K562 (cell line): ENCODE data around the gene LCNL1. TPM values are rescaled to one million over a fixed set of nuclear protein-coding genes. Genes with fewer than 3 reads are reported as not detected.

Experiments used
- CCAR2 ChIP-seq: fragments of 200-400 bp; formaldehyde crosslinking; IDR thresholded peaks from 2 replicates; pipeline ENCODE4 v1.6.1; 2017; ENCODE audit warnings: mild to moderate bottlenecking, low read depth, low read length
- DEAF1 ChIP-seq: fragments of 450-650 bp; formaldehyde crosslinking; IDR thresholded peaks from 2 replicates; pipeline ENCODE4 v1.4.0; 2020; ENCODE audit warnings: mild to moderate bottlenecking, moderate library complexity
- FOXJ2 ChIP-seq: fragments of 200-800 bp; sonication (Bioruptor generic); IDR thresholded peaks from 2 replicates; pipeline ENCODE4 v1.6.1; 2016; ENCODE audit warnings: missing genetic modification characterization, missing compliant biosample characterization
- HMBOX1 ChIP-seq: sonication (generic); IDR thresholded peaks from 2 replicates; pipeline ENCODE4 v1.6.1; 2016
- HMG20A ChIP-seq: fragments of 450-650 bp; formaldehyde crosslinking; conservative IDR thresholded peaks from 2 replicates; pipeline ENCODE4 v1.4.0; 2020; ENCODE audit warnings: mild to moderate bottlenecking, mixed read lengths
- NR2C2 ChIP-seq, 2 experiments: fragments of 200-800 bp in 1 of 2; sonication (Bioruptor generic) in 1 of 2; sonication (generic) in 1 of 2; formaldehyde crosslinking in 1 of 2; IDR thresholded peaks; 2 replicates each; pipeline versions ENCODE4 v1.6.1 to v1.8.0; 2016 to 2022; ENCODE audit warnings: mild to moderate bottlenecking in 1 of 2, missing compliant biosample characterization in 1 of 2, missing genetic modification characterization in 1 of 2, missing genetic modification reagents in 1 of 2
- RAD51 ChIP-seq: fragments of 450-650 bp; IDR thresholded peaks from 2 replicates; pipeline ENCODE4 v1.7.1; 2016; ENCODE audit warnings: low read depth, mild to moderate bottlenecking, borderline replicate concordance
- RBM22 ChIP-seq: fragments of 200-400 bp; formaldehyde crosslinking; IDR thresholded peaks from 2 replicates; pipeline ENCODE4 v1.6.1; 2018; ENCODE audit warnings: low read length, low read depth; ENCODE audit not compliant: poor library complexity, severe bottlenecking
- RCOR1 ChIP-seq, 2 experiments: IDR thresholded peaks; 2 replicates each; pipeline ENCODE4 v1.6.1; 2012; ENCODE audit warnings: low read depth in 2 of 2, low read length in 2 of 2, borderline replicate concordance in 1 of 2, improper control_type of control experiment in 1 of 2
- SAFB2 ChIP-seq: fragments of 200-400 bp; formaldehyde crosslinking; IDR thresholded peaks from 2 replicates; pipeline ENCODE4 v1.6.1; 2018; ENCODE audit warnings: borderline replicate concordance, low read length, low read depth, moderate library complexity; ENCODE audit not compliant: severe bottlenecking
- SMAD4 ChIP-seq: fragments of 250-450 bp; sonication (Bioruptor Pico); conservative IDR thresholded peaks from 2 replicates; pipeline ENCODE4 v1.8.0; 2021; ENCODE audit warnings: inconsistent platforms, mild to moderate bottlenecking, moderate library complexity
- STAT5B ChIP-seq: fragments of 250-450 bp; sonication (Bioruptor Pico); IDR thresholded peaks from 2 replicates; pipeline ENCODE4 v1.8.0; 2021; ENCODE audit warnings: mild to moderate bottlenecking, inconsistent platforms
- TARDBP ChIP-seq: fragments of 450-650 bp; IDR thresholded peaks from 2 replicates; pipeline ENCODE4 v1.6.1; 2016
- TCF7L2 ChIP-seq: fragments of 150-350 bp; IDR thresholded peaks from 2 replicates; pipeline ENCODE4 v1.6.1; 2016; ENCODE audit warnings: low read depth, mild to moderate bottlenecking, low read length, moderate library complexity
- ZBTB12 ChIP-seq: fragments of 250-450 bp; sonication (Bioruptor Pico); IDR thresholded peaks from 2 replicates; pipeline ENCODE4 v1.4.0; 2020
- ZC3H8 ChIP-seq: fragments of 450-650 bp; IDR thresholded peaks from 2 replicates; pipeline ENCODE4 v1.6.1; 2017
- ZNF407 ChIP-seq: fragments of 450-650 bp; IDR thresholded peaks from 2 replicates; pipeline ENCODE4 v1.6.1; 2016; ENCODE audit warnings: low read depth
- polyA plus RNA-seq, 8 experiments: library from polyadenylated mRNA; depleted of rRNA in 4 of 8; stranded (reverse) in 5 of 8; unstranded in 3 of 8; fragments of >200 nt; fragmentation: Nextera tagmentation in 2 of 8; fragmentation: Illumina TruSeq in 1 of 8; extraction: Ambion mirVana in 2 of 8; extraction: Trizol in 1 of 8; gene quantifications; 2 replicates each; pipeline versions ENCODE4 v1.2.1 to v1.2.3, GENCODE V29; 2011 to 2014; ENCODE audit warnings: inconsistent platforms in 1 of 8, missing spikeins in 1 of 8
- total RNA-seq, 7 experiments: library from RNA; depleted of rRNA in 6 of 7; stranded (reverse); fragments of >200 nt in 6 of 7; fragmentation: Illumina TruSeq in 2 of 7; extraction: Trizol in 2 of 7; gene quantifications; 2 replicates each; pipeline versions ENCODE4 v1.2.1 to v1.2.3, GENCODE V29; 2011 to 2021; ENCODE audit warnings: low replicate concordance in 1 of 7

Gene LCNL1
- total and polyA plus RNA-seq, 9 of the 15 experiments (the other 6 are each of a cell fraction or from before 2014, with no cell fraction given), result 0.04 to 0.16 (median 0.04) TPM; not detected in 4

GRCh38 chr9:136947955-136948510 is 34.8 kb upstream of the LCNL1 start (continued):
- TF ChIP-seq NR2C2 (CRISPR knock-in tag; IDR thresholded peaks at IDR 0.05) (no peak), NR2C2 (tag; IDR thresholded peaks at IDR 0.05) (no peak), STAT5B (CRISPR knock-in tag) (no peak), HMBOX1 (no peak), ZC3H8 (no peak), TCF7L2 (no peak), RCOR1 (IDR thresholded peaks at IDR 0.05; ENCODE audit: borderline replicate concordance in 1 of 2, low read depth in 2 of 2, low read length in 2 of 2) (peak in 1 of 2 experiments; percentile 39; a peak in 1 of 4 replicates), DEAF1 (CRISPR knock-in tag) (0 out of 2 replicates have a peak, but pooled peaks have one; percentile 34), RAD51 (no peak), SAFB2 (no peak), RBM22 (no peak), CCAR2 (no peak), ZNF407 (no peak), SMAD4 (CRISPR knock-in tag) (no peak), FOXJ2 (tag) (no peak), HMG20A (no peak), TARDBP (no peak), ZBTB12 (CRISPR knock-in tag) (no peak)
